Measurements from ENCODE around the gene MDN1. TPM values are rescaled to one million over a fixed set of nuclear protein-coding genes. Genes with fewer than 3 reads are reported as not detected.

MDN1 gene
- total and polyA plus RNA-seq, 2 of the 13 experiments (the other 11 are each of a cell fraction or from before 2014, with no cell fraction given): 18.8 to 52.9 TPM

GRCh38 chr6:89678531-89678930, 141.1 kb downstream of the MDN1 start:
- ChIA-PET CTCF (ENCODE audit: low intra/inter-chr PET ratio, low total read pairs) (no interaction called here), POLR2A (no interaction called here)
- no peak for ATAC-seq
- Histone ChIP-seq H2AFZ (ENCODE audit: low read length) (no peak overlapping the region), H3K27ac (ENCODE audit: extremely low read length, insufficient read depth, low read length) (no peak overlapping the region), H3K4me2 (ENCODE audit: low read depth, low read length) (no peak overlapping the region), H3K4me1 (ENCODE audit: insufficient read depth, low read length) (no peaks in the 10 kb centered on the region), H3K36me3 (replicated peaks in 1 of 2; ENCODE audit: control insufficient read depth in 1 of 2, insufficient read depth in 2 of 2, low read length in 2 of 2) (peaks cover 50 to 86% of the 10 kb centered on the region in 2 experiments), H3K27me3 (ENCODE audit: control insufficient read depth in 1 of 2, insufficient read depth in 2 of 2, low read length in 2 of 2) (no peaks in the 10 kb centered on the region), H3K9ac (ENCODE audit: insufficient read depth, low read depth, low read length) (no peak overlapping the region), H3K9me3 (ENCODE audit: low read length) (no peaks in the 10 kb centered on the region), H4K20me1 (ENCODE audit: insufficient read depth, low read length) (no peaks in the 10 kb centered on the region), H3K79me2 (ENCODE audit: insufficient read depth, low read length) (no peaks in the 10 kb centered on the region), H3K4me3 (replicated peaks in 1 of 3; ENCODE audit: insufficient read depth in 1 of 3, low read depth in 2 of 3, low read length in 3 of 3) (no peak overlapping the region)
- intact Hi-C loops (cut with micrococcal nuclease; ENCODE audit: unreplicated experiment): no loop called here
- 96% methylated on average over 3 of the region's 3 CpGs for WGBS (ENCODE audit: low lambda C conversion rate)
- DNase-seq (ENCODE audit: low spot score): no peak
- no TSS peak for BruUV-seq (replicated peaks)
- FAIRE-seq: no peak
- TF ChIP-seq MXD3 (CRISPR knock-in tag; IDR thresholded peaks at IDR 0.05): no peak
- TF ChIP-seq HNRNPLL (IDR thresholded peaks at IDR 0.05; ENCODE audit: low read depth, low read length, poor library complexity, severe bottlenecking): no peak
- TF ChIP-seq THAP11 (CRISPR knock-in tag; IDR thresholded peaks at IDR 0.05): no peak
- TF ChIP-seq FOXK1 (CRISPR knock-in tag; IDR thresholded peaks at IDR 0.05; ENCODE audit: borderline replicate concordance, low read depth): no peak
- no peak for TF ChIP-seq ZNF737 (CRISPR knock-in tag; IDR thresholded peaks at IDR 0.05; ENCODE audit: borderline replicate concordance)
- TF ChIP-seq, protein P1, sequence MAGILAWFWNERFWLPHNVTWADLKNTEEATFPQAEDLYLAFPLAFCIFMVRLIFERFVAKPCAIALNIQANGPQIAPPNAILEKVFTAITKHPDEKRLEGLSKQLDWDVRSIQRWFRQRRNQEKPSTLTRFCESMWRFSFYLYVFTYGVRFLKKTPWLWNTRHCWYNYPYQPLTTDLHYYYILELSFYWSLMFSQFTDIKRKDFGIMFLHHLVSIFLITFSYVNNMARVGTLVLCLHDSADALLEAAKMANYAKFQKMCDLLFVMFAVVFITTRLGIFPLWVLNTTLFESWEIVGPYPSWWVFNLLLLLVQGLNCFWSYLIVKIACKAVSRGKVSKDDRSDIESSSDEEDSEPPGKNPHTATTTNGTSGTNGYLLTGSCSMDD (CRISPR knock-in tag; IDR thresholded peaks at IDR 0.05): no peak
- TF ChIP-seq KLF15 (CRISPR knock-in tag; IDR thresholded peaks at IDR 0.05; ENCODE audit: borderline replicate concordance): no peak
- TF ChIP-seq, protein P2, sequence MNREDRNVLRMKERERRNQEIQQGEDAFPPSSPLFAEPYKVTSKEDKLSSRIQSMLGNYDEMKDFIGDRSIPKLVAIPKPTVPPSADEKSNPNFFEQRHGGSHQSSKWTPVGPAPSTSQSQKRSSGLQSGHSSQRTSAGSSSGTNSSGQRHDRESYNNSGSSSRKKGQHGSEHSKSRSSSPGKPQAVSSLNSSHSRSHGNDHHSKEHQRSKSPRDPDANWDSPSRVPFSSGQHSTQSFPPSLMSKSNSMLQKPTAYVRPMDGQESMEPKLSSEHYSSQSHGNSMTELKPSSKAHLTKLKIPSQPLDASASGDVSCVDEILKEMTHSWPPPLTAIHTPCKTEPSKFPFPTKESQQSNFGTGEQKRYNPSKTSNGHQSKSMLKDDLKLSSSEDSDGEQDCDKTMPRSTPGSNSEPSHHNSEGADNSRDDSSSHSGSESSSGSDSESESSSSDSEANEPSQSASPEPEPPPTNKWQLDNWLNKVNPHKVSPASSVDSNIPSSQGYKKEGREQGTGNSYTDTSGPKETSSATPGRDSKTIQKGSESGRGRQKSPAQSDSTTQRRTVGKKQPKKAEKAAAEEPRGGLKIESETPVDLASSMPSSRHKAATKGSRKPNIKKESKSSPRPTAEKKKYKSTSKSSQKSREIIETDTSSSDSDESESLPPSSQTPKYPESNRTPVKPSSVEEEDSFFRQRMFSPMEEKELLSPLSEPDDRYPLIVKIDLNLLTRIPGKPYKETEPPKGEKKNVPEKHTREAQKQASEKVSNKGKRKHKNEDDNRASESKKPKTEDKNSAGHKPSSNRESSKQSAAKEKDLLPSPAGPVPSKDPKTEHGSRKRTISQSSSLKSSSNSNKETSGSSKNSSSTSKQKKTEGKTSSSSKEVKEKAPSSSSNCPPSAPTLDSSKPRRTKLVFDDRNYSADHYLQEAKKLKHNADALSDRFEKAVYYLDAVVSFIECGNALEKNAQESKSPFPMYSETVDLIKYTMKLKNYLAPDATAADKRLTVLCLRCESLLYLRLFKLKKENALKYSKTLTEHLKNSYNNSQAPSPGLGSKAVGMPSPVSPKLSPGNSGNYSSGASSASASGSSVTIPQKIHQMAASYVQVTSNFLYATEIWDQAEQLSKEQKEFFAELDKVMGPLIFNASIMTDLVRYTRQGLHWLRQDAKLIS (CRISPR knock-in tag; IDR thresholded peaks at IDR 0.05): no peak
- no peak for TF ChIP-seq SP5 (CRISPR knock-in tag; IDR thresholded peaks at IDR 0.05; ENCODE audit: borderline replicate concordance, low read depth)
- TF ChIP-seq SAP130 (CRISPR knock-in tag; IDR thresholded peaks at IDR 0.05; ENCODE audit: low read depth): no peak
- no peak for TF ChIP-seq RXRA (CRISPR knock-in tag; IDR thresholded peaks at IDR 0.05)
- no peak for TF ChIP-seq RERE (CRISPR knock-in tag; IDR thresholded peaks at IDR 0.05; ENCODE audit: low read depth)
- no peak for TF ChIP-seq ATRX (CRISPR knock-in tag; IDR thresholded peaks at IDR 0.05; ENCODE audit: borderline replicate concordance)
- in situ Hi-C loops (cut with HindIII; ENCODE audit: extremely low pct_ligation_motif_present, low pct_unique_long_range_greater_than_20kb): no loop called here

All from HepG2 (cell line).